KMS-11 (cell line): Measurements from ENCODE around the gene MYBPC2.

Experiments used
- H2AFZ ChIP-seq: fragments of 200-600 bp; sonication (generic); 2 replicates; pipeline ENCODE4 v1.6.1; 2016; ENCODE audit warnings: antibody characterized with exemption, mixed run types, low read depth
- H3K27ac ChIP-seq: fragments of 200-600 bp; sonication (generic); 2 replicates; pipeline ENCODE4 v1.6.1; 2016; ENCODE audit warnings: mild to moderate bottlenecking, mixed run types
- H3K27me3 ChIP-seq: fragments of 200-600 bp; sonication (generic); 2 replicates; pipeline ENCODE4 v1.6.1; 2017; ENCODE audit warnings: mild to moderate bottlenecking, low read depth, mixed run types, moderate library complexity; ENCODE audit not compliant: insufficient read depth
- H3K36me3 ChIP-seq: fragments of 200-600 bp; sonication (generic); 2 replicates; pipeline ENCODE4 v1.6.1; 2017; ENCODE audit warnings: mild to moderate bottlenecking, mixed run types; ENCODE audit not compliant: insufficient read depth
- H3K4me1 ChIP-seq: fragments of 200-600 bp; sonication (generic); 2 replicates; pipeline ENCODE4 v1.6.1; 2016; ENCODE audit warnings: mild to moderate bottlenecking, low read depth, mixed run types; ENCODE audit not compliant: poor library complexity, severe bottlenecking
- H3K4me2 ChIP-seq: fragments of 200-600 bp; sonication (generic); 2 replicates; pipeline ENCODE4 v1.7.0; 2016; ENCODE audit warnings: mild to moderate bottlenecking, mixed run types
- H3K4me3 ChIP-seq: fragments of 200-600 bp; sonication (generic); IDR thresholded peaks from 2 replicates; pipeline ENCODE4 v1.6.1; 2017; ENCODE audit warnings: low read depth, low read length, mixed read lengths; ENCODE audit not compliant: insufficient read depth
- H3K79me2 ChIP-seq: fragments of 200-600 bp; sonication (generic); 2 replicates; pipeline ENCODE4 v1.6.1; 2016; ENCODE audit warnings: low read depth, mixed run types; ENCODE audit not compliant: insufficient read depth
- H3K9ac ChIP-seq: fragments of 200-600 bp; sonication (generic); 2 replicates; pipeline ENCODE4 v1.6.1; 2016; ENCODE audit warnings: mild to moderate bottlenecking, mixed run types
- H4K20me1 ChIP-seq: fragments of 200-600 bp; sonication (generic); 2 replicates; pipeline ENCODE4 v1.6.1; 2016; ENCODE audit warnings: mild to moderate bottlenecking, mixed run types; ENCODE audit not compliant: insufficient read depth
- CTCF ChIP-seq: fragments of 200-600 bp; sonication (generic); conservative IDR thresholded peaks from 2 replicates; pipeline ENCODE4 v1.6.1; 2017; ENCODE audit warnings: low read depth, mild to moderate bottlenecking, antibody characterized with exemption, low read length, moderate library complexity, mixed read lengths

MYBPC2 gene

GRCh38 chr19:50479761-50480251 is 47.1 kb downstream of the MYBPC2 start:
- no peak overlapping the region for H3K27ac ChIP-seq
- H4K20me1 ChIP-seq: no peaks in the 10 kb centered on the region
- no peak overlapping the region for H3K4me2 ChIP-seq
- H3K4me3 ChIP-seq: no peak overlapping the region
- no peaks in the 10 kb centered on the region for H3K36me3 ChIP-seq
- peaks cover 5% of the 10 kb centered on the region for H3K4me1 ChIP-seq
- H2AFZ ChIP-seq: no peak overlapping the region
- no peak overlapping the region for H3K9ac ChIP-seq
- TF ChIP-seq CTCF: no peak
- H3K27me3 ChIP-seq: no peaks in the 10 kb centered on the region
- H3K79me2 ChIP-seq: peaks cover 17% of the 10 kb centered on the region; the same call in 1 of the 2 replicates

- H2AFZ ChIP-seq: no peak overlapping the region
- H3K4me3 ChIP-seq: no peak overlapping the region
- peaks cover 17% of the 10 kb centered on the region; the same call in 1 of the 2 replicates for H3K79me2 ChIP-seq
- H3K36me3 ChIP-seq: no peaks in the 10 kb centered on the region
- no peak overlapping the region for H3K9ac ChIP-seq
- no peak overlapping the region for H3K27ac ChIP-seq
- H3K4me2 ChIP-seq: no peak overlapping the region
- H3K27me3 ChIP-seq: no peaks in the 10 kb centered on the region
- no peak for TF ChIP-seq CTCF
- no peaks in the 10 kb centered on the region for H4K20me1 ChIP-seq
- peaks cover 5% of the 10 kb centered on the region for H3K4me1 ChIP-seq
These were observed 47.8 kb downstream of the MYBPC2 start for GRCh38 chr19:50480281-50481111.

GRCh38 chr19:50481351-50482149 is 48.9 kb downstream of the MYBPC2 start:
- H3K79me2 ChIP-seq: peaks cover 17% of the 10 kb centered on the region; the same call in 1 of the 2 replicates
- H3K36me3 ChIP-seq: no peaks in the 10 kb centered on the region
- H3K27me3 ChIP-seq: no peaks in the 10 kb centered on the region
- no peak overlapping the region for H3K27ac ChIP-seq
- no peak overlapping the region for H2AFZ ChIP-seq
- H3K4me3 ChIP-seq: no peak overlapping the region
- peaks cover 5% of the 10 kb centered on the region for H3K4me1 ChIP-seq
- TF ChIP-seq CTCF: no peak
- no peaks in the 10 kb centered on the region for H4K20me1 ChIP-seq
- no peak overlapping the region for H3K4me2 ChIP-seq
- no peak overlapping the region for H3K9ac ChIP-seq

- no peak overlapping the region for H3K4me3 ChIP-seq
- H3K27ac ChIP-seq: no peak overlapping the region
- TF ChIP-seq CTCF: no peak
- H3K9ac ChIP-seq: no peak overlapping the region
- H3K79me2 ChIP-seq: peaks cover 12% of the 10 kb centered on the region; the same call in 1 of the 2 replicates
- no peaks in the 10 kb centered on the region for H4K20me1 ChIP-seq
- peaks cover 2% of the 10 kb centered on the region for H3K4me1 ChIP-seq
- no peaks in the 10 kb centered on the region for H3K36me3 ChIP-seq
- H3K4me2 ChIP-seq: no peak overlapping the region
- H3K27me3 ChIP-seq: no peaks in the 10 kb centered on the region
- H2AFZ ChIP-seq: no peak overlapping the region
These were observed 49.7 kb downstream of the MYBPC2 start for GRCh38 chr19:50482271-50482855.
